Subcutaneous adipose tissue (tissue), 4 donors: ENCODE data around the gene OR8D4. TPM values are rescaled to one million over a fixed set of nuclear protein-coding genes. Genes with fewer than 3 reads are reported as not detected.

ENCODE experiments used
- CTCF ChIP-seq: fragments of 450-650 bp; IDR thresholded peaks from one replicate; pipeline ENCODE4 v1.5.1; 2016; ENCODE audit warnings: low read depth, mild to moderate bottlenecking, control low read depth, antibody characterized with exemption, moderate library complexity
- total RNA-seq, 4 donors: library from RNA; depleted of rRNA; stranded (reverse); fragments of >200 nt; gene quantifications; one replicate each; pipeline ENCODE4 v1.1.0, GENCODE V29; 2016

The OR8D4 gene
- total RNA-seq, 4 donors from 2014 or later, result not detected

GRCh38 chr11:123892031-123892430 is 9.9 kb upstream of the OR8D4 start:
- TF ChIP-seq CTCF, result no peak

- no peak for TF ChIP-seq CTCF
These were observed 2.2 kb upstream of the OR8D4 start for GRCh38 chr11:123899792-123900191.

GRCh38 chr11:123903932-123904331 is 2.0 kb downstream of the OR8D4 start:
- no peak for TF ChIP-seq CTCF

GRCh38 chr11:123904932-123905331 is 3.0 kb downstream of the OR8D4 start:
- TF ChIP-seq CTCF, result no peak

GRCh38 chr11:123905826-123906225 is 3.9 kb downstream of the OR8D4 start:
- TF ChIP-seq CTCF, result no peak

- no peak for TF ChIP-seq CTCF
These were observed 19.0 kb downstream of the OR8D4 start for GRCh38 chr11:123920943-123921342.

- no peak for TF ChIP-seq CTCF
These were observed 22.1 kb downstream of the OR8D4 start for GRCh38 chr11:123924027-123924426.
